OCI-LY1 (cell line): ENCODE measurements around the gene FXYD6.

ENCODE experiments used
- H2AFZ ChIP-seq: fragments of 200-600 bp; sonication (generic), shearing (Covaris generic); 2 replicates; pipeline ENCODE4 v1.6.0; 2014; ENCODE audit warnings: antibody characterized with exemption, mild to moderate bottlenecking, low read length
- H3F3A ChIP-seq: fragments of 200-600 bp; sonication (generic), shearing (Covaris generic); 2 replicates; pipeline ENCODE4 v1.6.0; 2014; ENCODE audit warnings: mild to moderate bottlenecking, antibody characterized with exemption, low read length, moderate library complexity; ENCODE audit not compliant: insufficient read depth
- H3K27ac ChIP-seq: fragments of 200-600 bp; sonication (generic); 2 replicates; pipeline ENCODE4 v1.5.1; 2014; ENCODE audit warnings: low read length, mixed run types, mild to moderate bottlenecking, low read depth; ENCODE audit not compliant: poor library complexity, severe bottlenecking
- H3K27me3 ChIP-seq: fragments of 200-600 bp; sonication (generic); 2 replicates; pipeline ENCODE4 v1.6.0; 2014; ENCODE audit warnings: antibody characterized with exemption, mild to moderate bottlenecking, low read length, moderate library complexity; ENCODE audit not compliant: insufficient read depth
- H3K36me3 ChIP-seq: fragments of 200-600 bp; sonication (generic); 2 replicates; pipeline ENCODE4 v1.6.1; 2014; ENCODE audit warnings: mild to moderate bottlenecking, antibody characterized with exemption, low read length, moderate library complexity, mixed read lengths; ENCODE audit not compliant: insufficient read depth
- H3K4me1 ChIP-seq: fragments of 200-600 bp; sonication (generic); 2 replicates; pipeline ENCODE4 v1.5.1; 2014; ENCODE audit warnings: mild to moderate bottlenecking, low read length, moderate library complexity; ENCODE audit not compliant: insufficient read depth, severe bottlenecking
- H3K4me2 ChIP-seq: fragments of 200-600 bp; sonication (generic), shearing (Covaris generic); 2 replicates; pipeline ENCODE4 v1.6.1; 2014; ENCODE audit warnings: low read length
- H3K4me3 ChIP-seq: fragments of 200-600 bp; sonication (generic); 2 replicates; pipeline ENCODE4 v1.5.1; 2014; ENCODE audit warnings: low read length, low read depth, mild to moderate bottlenecking, mixed read lengths; ENCODE audit not compliant: poor library complexity, severe bottlenecking
- H3K79me2 ChIP-seq: fragments of 200-600 bp; shearing (Covaris generic); 2 replicates; pipeline ENCODE4 v1.6.1; 2016; ENCODE audit warnings: mixed run types, low read length, mixed read lengths; ENCODE audit not compliant: insufficient read depth
- H3K9ac ChIP-seq: fragments of 200-600 bp; sonication (generic), shearing (Covaris generic); 2 replicates; pipeline ENCODE4 v1.6.1; 2014; ENCODE audit warnings: mild to moderate bottlenecking, low read length, mixed read lengths
- H3K9me2 ChIP-seq: fragments of 200-600 bp; sonication (generic), shearing (Covaris generic); 2 replicates; pipeline ENCODE4 v1.6.1; 2014; ENCODE audit warnings: low read depth, mild to moderate bottlenecking, low read length, mixed read lengths
- H3K9me3 ChIP-seq: fragments of 200-600 bp; shearing (Covaris generic); 2 replicates; pipeline ENCODE4 v1.6.1; 2014; ENCODE audit warnings: low read length, mixed read lengths
- H4K20me1 ChIP-seq: fragments of 200-600 bp; sonication (generic), shearing (Covaris generic); 2 replicates; pipeline ENCODE4 v1.6.0; 2016; ENCODE audit warnings: mild to moderate bottlenecking, low read length; ENCODE audit not compliant: insufficient read depth
- EZH2 ChIP-seq: fragments of 200-600 bp; sonication (generic), shearing (Covaris generic); IDR thresholded peaks from 2 replicates; pipeline ENCODE4 v1.8.0; 2017; ENCODE audit warnings: borderline replicate concordance, mixed run types, mild to moderate bottlenecking, antibody characterized with exemption, low read length, moderate library complexity, mixed read lengths
- TF ChIP-seq, protein P1 (sequence below): fragments of 200-600 bp; sonication (generic), shearing (Covaris generic); IDR thresholded peaks from 2 replicates; pipeline ENCODE4 v1.5.1; 2017; ENCODE audit warnings: mild to moderate bottlenecking, antibody characterized with exemption, low read length, moderate library complexity, mixed read lengths

FXYD6 gene

DNA sequence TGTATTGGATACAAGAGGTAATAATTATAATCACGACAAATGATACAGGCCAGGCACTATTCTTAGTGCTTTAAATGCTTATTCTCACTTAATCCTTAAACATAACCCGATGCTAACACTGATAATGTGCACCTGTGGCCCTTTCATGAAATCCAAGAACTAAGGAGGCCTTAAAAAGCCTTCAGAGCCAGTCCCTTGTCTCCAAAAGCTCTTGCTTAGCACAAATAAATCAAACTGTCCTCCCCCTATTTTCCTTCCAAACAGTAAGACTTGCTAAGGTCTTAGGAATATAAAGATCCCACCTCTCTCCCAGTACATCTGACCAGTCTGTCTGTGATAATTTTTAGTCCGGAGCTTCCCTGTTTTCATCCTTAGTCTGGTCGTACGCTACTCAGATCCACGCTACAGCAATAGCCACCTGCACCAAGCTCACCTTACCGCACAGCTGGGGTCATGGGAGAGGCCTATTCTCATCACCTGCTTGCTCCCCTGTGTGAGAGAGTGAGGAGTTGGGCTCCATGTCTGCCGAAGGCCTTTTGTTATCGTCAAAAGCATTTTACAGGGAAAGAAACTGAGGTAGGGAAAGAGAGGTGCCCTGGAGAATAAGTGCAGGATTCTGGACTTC, 16.9 kb downstream of the FXYD6 start:
- H2AFZ ChIP-seq = no peak overlapping the region
- no peaks in the 10 kb centered on the region for H3K4me1 ChIP-seq
- H3K4me2 ChIP-seq = no peak overlapping the region
- no peaks in the 10 kb centered on the region for H3K79me2 ChIP-seq
- no peak overlapping the region for H3K9ac ChIP-seq
- H3K27me3 ChIP-seq = no peaks in the 10 kb centered on the region; the same call in 1 of the 2 replicates
- TF ChIP-seq EZH2 = no peak
- TF ChIP-seq, protein P1, sequence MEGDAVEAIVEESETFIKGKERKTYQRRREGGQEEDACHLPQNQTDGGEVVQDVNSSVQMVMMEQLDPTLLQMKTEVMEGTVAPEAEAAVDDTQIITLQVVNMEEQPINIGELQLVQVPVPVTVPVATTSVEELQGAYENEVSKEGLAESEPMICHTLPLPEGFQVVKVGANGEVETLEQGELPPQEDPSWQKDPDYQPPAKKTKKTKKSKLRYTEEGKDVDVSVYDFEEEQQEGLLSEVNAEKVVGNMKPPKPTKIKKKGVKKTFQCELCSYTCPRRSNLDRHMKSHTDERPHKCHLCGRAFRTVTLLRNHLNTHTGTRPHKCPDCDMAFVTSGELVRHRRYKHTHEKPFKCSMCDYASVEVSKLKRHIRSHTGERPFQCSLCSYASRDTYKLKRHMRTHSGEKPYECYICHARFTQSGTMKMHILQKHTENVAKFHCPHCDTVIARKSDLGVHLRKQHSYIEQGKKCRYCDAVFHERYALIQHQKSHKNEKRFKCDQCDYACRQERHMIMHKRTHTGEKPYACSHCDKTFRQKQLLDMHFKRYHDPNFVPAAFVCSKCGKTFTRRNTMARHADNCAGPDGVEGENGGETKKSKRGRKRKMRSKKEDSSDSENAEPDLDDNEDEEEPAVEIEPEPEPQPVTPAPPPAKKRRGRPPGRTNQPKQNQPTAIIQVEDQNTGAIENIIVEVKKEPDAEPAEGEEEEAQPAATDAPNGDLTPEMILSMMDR = no peak
- no peaks in the 10 kb centered on the region for H3K36me3 ChIP-seq
- H3K27ac ChIP-seq = no peak overlapping the region
- no peaks in the 10 kb centered on the region for H3F3A ChIP-seq
- H3K9me3 ChIP-seq = no peaks in the 10 kb centered on the region
- no peak overlapping the region for H3K4me3 ChIP-seq
- no peaks in the 10 kb centered on the region for H4K20me1 ChIP-seq
- no peaks in the 10 kb centered on the region for H3K9me2 ChIP-seq

DNA sequence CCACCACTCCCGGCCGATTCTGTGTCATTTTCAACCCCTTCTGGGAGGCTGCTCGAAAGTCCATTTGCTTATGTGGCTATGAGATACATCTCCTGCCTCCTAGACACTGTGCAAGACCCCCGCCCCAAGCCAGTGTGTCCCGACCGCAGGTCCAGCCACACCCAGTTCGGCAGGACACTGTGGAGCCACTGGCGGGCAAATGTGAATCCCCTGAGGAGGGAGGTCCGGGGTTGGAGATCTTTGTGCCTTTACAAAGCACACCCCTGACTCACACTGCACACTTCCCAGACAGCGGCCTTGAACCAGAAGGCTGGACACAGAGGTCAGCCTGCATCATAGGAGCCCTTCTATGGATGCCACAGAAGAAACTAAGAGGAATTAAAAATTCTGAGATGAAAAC, 17.4 kb downstream of the FXYD6 start:
- H3K9me2 ChIP-seq = no peaks in the 10 kb centered on the region
- H3K4me2 ChIP-seq = no peak overlapping the region
- no peak overlapping the region for H2AFZ ChIP-seq
- H4K20me1 ChIP-seq = no peaks in the 10 kb centered on the region
- H3K79me2 ChIP-seq = no peaks in the 10 kb centered on the region
- H3K4me1 ChIP-seq = no peaks in the 10 kb centered on the region
- H3K9ac ChIP-seq = no peak overlapping the region
- H3F3A ChIP-seq = no peaks in the 10 kb centered on the region
- no peak overlapping the region for H3K27ac ChIP-seq
- no peaks in the 10 kb centered on the region; the same call in 1 of the 2 replicates for H3K27me3 ChIP-seq
- H3K9me3 ChIP-seq = no peaks in the 10 kb centered on the region
- TF ChIP-seq EZH2 = no peak
- TF ChIP-seq, protein P1 = no peak
- no peaks in the 10 kb centered on the region for H3K36me3 ChIP-seq
- H3K4me3 ChIP-seq = no peak overlapping the region

DNA sequence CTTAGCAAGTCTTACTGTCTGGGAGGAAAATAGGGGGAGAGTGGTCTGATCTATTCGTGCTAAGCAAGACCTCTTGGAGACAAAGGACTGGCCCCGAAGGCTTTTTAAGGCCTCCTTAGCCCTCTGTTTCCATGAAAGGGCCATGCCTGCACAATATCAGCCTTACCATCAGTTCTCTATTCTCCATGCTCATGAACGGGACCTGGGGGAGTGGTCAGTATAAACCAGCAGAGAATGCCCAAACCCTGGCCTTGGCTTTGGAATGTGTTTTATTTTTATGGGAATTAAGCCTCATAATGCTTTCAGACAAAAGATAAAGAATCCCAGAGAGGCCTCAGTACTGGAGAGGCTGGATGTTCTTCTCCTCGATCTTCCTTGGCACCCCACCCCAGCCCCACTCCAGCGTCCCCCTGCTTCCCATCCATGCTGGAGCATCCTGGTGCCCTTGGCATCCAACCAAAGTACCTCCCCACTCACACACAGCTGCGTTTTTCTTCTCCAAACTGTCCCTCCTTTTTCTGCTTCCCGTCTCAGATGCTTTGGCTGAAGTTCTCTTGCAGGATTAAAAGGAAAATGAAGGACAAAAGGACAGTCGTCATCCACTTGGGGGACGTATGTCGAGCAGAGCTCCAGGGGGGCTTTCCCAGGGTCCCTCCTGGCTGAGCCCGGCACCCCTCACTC, 18.6 kb downstream of the FXYD6 start:
- H3K27ac ChIP-seq = no peak overlapping the region
- H3K79me2 ChIP-seq = no peaks in the 10 kb centered on the region
- no peak overlapping the region for H2AFZ ChIP-seq
- H3K4me3 ChIP-seq = no peak overlapping the region
- H3K4me1 ChIP-seq = no peaks in the 10 kb centered on the region
- H4K20me1 ChIP-seq = no peaks in the 10 kb centered on the region
- H3F3A ChIP-seq = no peaks in the 10 kb centered on the region
- no peaks in the 10 kb centered on the region for H3K9me3 ChIP-seq
- TF ChIP-seq, protein P1 = no peak
- no peak for TF ChIP-seq EZH2
- no peak overlapping the region for H3K4me2 ChIP-seq
- no peaks in the 10 kb centered on the region for H3K9me2 ChIP-seq
- no peaks in the 10 kb centered on the region; the same call in 1 of the 2 replicates for H3K27me3 ChIP-seq
- no peak overlapping the region for H3K9ac ChIP-seq
- H3K36me3 ChIP-seq = no peaks in the 10 kb centered on the region
